Body of pancreas (tissue), 4 donors: ENCODE measurements around the gene TARBP1. TPM values are rescaled to one million over a fixed set of nuclear protein-coding genes. Genes with fewer than 3 reads are reported as not detected.

Experiments
- ATAC-seq: fragments of 150-250 bp; one replicate; pipeline ENCODE4 v1.9.1; 2016
- DNase-seq, 4 donors: peaks; one replicate each; pipeline ENCODE4 v3.0.0-alpha.2; 2019
- H3K27ac ChIP-seq, 4 donors: fragments of 200-600 bp; sonication (generic); 1 replicate in 3 of 4; 2 replicates in 1 of 4; pipeline versions ENCODE4 v1.5.1 to v1.6.1; 2016 to 2019; ENCODE audit warnings: mild to moderate bottlenecking in 1 of 4, mixed read lengths in 1 of 4, moderate library complexity in 1 of 4
- H3K27me3 ChIP-seq, 2 donors: fragments of 200-600 bp; sonication (generic); one replicate each; pipeline ENCODE4 v1.6.0; 2016; ENCODE audit warnings: mild to moderate bottlenecking in 1 of 2
- H3K36me3 ChIP-seq, 2 donors: fragments of 200-600 bp; sonication (generic); replicated peaks in 1 of 2; 2 replicates each; pipeline ENCODE4 v1.5.1; 2016; ENCODE audit warnings: low read depth in 2 of 2; ENCODE audit not compliant: insufficient read depth in 1 of 2
- H3K4me1 ChIP-seq: fragments of 200-600 bp; sonication (generic); one replicate; pipeline ENCODE4 v1.6.0; 2016
- H3K4me3 ChIP-seq, 2 donors: fragments of 200-600 bp; sonication (generic); 1 replicate in 1 of 2; 2 replicates in 1 of 2; pipeline ENCODE4 v1.5.1; 2016 to 2019
- H3K9me3 ChIP-seq, 3 donors: fragments of 200-600 bp; sonication (generic); 1 replicate in 2 of 3; 2 replicates in 1 of 3; pipeline ENCODE4 v1.5.1; 2016
- CTCF ChIP-seq, 7 experiments: fragments of 450-650 bp in 4 of 7; fragments of 200-600 bp in 3 of 7; sonication (generic) in 3 of 7; IDR thresholded peaks; one replicate each; pipeline ENCODE4 v1.5.1; 2016 to 2019; ENCODE audit warnings: antibody characterized with exemption in 7 of 7
- POLR2A ChIP-seq, 3 donors: fragments of 450-650 bp; IDR thresholded peaks; one replicate each; pipeline ENCODE4 v1.6.1; 2016; ENCODE audit warnings: antibody characterized with exemption in 3 of 3, mild to moderate bottlenecking in 2 of 3
- WGBS, 2 donors: methylation state at CpG; one replicate each; pipeline ENCODE4 v1.1.5; 2017; 5-methylcytosine and 5-hydroxymethylcytosine counted together
- intact Hi-C: fragments of 100-400 bp; cut with DNase I; formaldehyde crosslinking; loops from one replicate; pipeline ENCODE4 v1.15.1; 2023
- total RNA-seq, 2 donors: library from RNA; depleted of rRNA; stranded (reverse); fragments of >200 nt; gene quantifications; one replicate each; pipeline ENCODE4 v1.1.0, GENCODE V29; 2016

TARBP1 gene
- total RNA-seq, 2 donors from 2014 or later: 30.6 to 32.0 TPM

- no peaks in the 10 kb centered on the region for H3K27me3 ChIP-seq
- no peaks in the 10 kb centered on the region for H3K9me3 ChIP-seq
- TF ChIP-seq POLR2A (IDR thresholded peaks at IDR 0.05): no peak
- peaks cover 0 to 14% of the 10 kb centered on the region in 2 donors for H3K36me3 ChIP-seq
- H3K4me3 ChIP-seq: no peak overlapping the region
- DNase-seq (no peak), ATAC-seq (peak; percentile 38)
- intact Hi-C loops: no loop called here
- H3K4me1 ChIP-seq: peaks cover 8% of the 10 kb centered on the region
- H3K27ac ChIP-seq: peak overlapping the region in 2 of 4 donors; percentile 5 to 22
- 39 to 50% methylated on average over 5 of the region's 5 CpGs for WGBS, 2 donors
Observed at GRCh38 chr1:234429434-234429806, 49.6 kb downstream of the TARBP1 start.

- Histone ChIP-seq H3K4me3 (no peak overlapping the region), H3K36me3 (peaks cover 0 to 15% of the 10 kb centered on the region in 2 donors), H3K27ac (peak overlapping the region in 1 of 4 donors; percentile 22), H3K4me1 (peaks cover 8% of the 10 kb centered on the region), H3K9me3 (no peaks in the 10 kb centered on the region), H3K27me3 (no peaks in the 10 kb centered on the region)
- intact Hi-C loops: no loop called here
- ATAC-seq: peak; percentile 75
- TF ChIP-seq CTCF (IDR thresholded peaks at IDR 0.05): no peak
- no peak for TF ChIP-seq POLR2A (IDR thresholded peaks at IDR 0.05)
- no peak for DNase-seq
- 53 to 66% methylated on average over 8 of the region's 8 CpGs for WGBS, 2 donors
Observed at GRCh38 chr1:234427950-234428646, 50.9 kb downstream of the TARBP1 start.

GRCh38 chr1:234413990-234414389, 65.0 kb downstream of the TARBP1 start:
- Histone ChIP-seq H3K4me3 (no peak overlapping the region), H3K27me3 (no peaks in the 10 kb centered on the region), H3K4me1 (no peaks in the 10 kb centered on the region), H3K36me3 (no peaks in the 10 kb centered on the region), H3K27ac (no peak overlapping the region), H3K9me3 (no peaks in the 10 kb centered on the region)
- 81% methylated on average over 4 of the region's 4 CpGs for WGBS, 2 donors
- no peak for DNase-seq
- intact Hi-C loops: no loop called here
- TF ChIP-seq CTCF (IDR thresholded peaks at IDR 0.05) (no peak), POLR2A (IDR thresholded peaks at IDR 0.05) (no peak)
- ATAC-seq: no peak

- DNase-seq (no peak), ATAC-seq (no peak)
- WGBS, 2 donors: 89% methylated on average over 9 of the region's 9 CpGs
- no peaks in the 10 kb centered on the region for H3K4me1 ChIP-seq
- no peak overlapping the region for H3K4me3 ChIP-seq
- intact Hi-C loops: no loop called here
- H3K9me3 ChIP-seq: no peaks in the 10 kb centered on the region
- no peaks in the 10 kb centered on the region for H3K36me3 ChIP-seq
- H3K27me3 ChIP-seq: no peaks in the 10 kb centered on the region
- no peak for TF ChIP-seq POLR2A (IDR thresholded peaks at IDR 0.05)
- TF ChIP-seq CTCF (IDR thresholded peaks at IDR 0.05): no peak
- H3K27ac ChIP-seq: no peak overlapping the region
Observed at GRCh38 chr1:234413485-234413884, 65.5 kb downstream of the TARBP1 start.

GRCh38 chr1:234412830-234413229, 66.1 kb downstream of the TARBP1 start:
- Histone ChIP-seq H3K9me3 (no peaks in the 10 kb centered on the region), H3K27ac (no peak overlapping the region), H3K4me1 (no peaks in the 10 kb centered on the region), H3K4me3 (no peak overlapping the region), H3K27me3 (no peaks in the 10 kb centered on the region), H3K36me3 (no peaks in the 10 kb centered on the region)
- WGBS, 2 donors: 90 to 92% methylated on average over 2 to 11 of the region's 11 CpGs
- intact Hi-C loops: no loop called here
- no peak for TF ChIP-seq POLR2A (IDR thresholded peaks at IDR 0.05)
- no peak for TF ChIP-seq CTCF (IDR thresholded peaks at IDR 0.05)
- DNase-seq (no peak), ATAC-seq (no peak)
